ENCODE data around the gene MACROD2.

GRCh38 chr20:16035576-16035975, 2040.3 kb downstream of the MACROD2 start:
- TF ChIP-seq CTCF (IDR thresholded peaks at IDR 0.05) (no peak), EZH2 (IDR thresholded peaks at IDR 0.05; ENCODE audit: borderline replicate concordance, insufficient read depth, low read depth, low read length, poor library complexity, severe bottlenecking) (no peak)
